Activated naive CD4-positive, alpha-beta T cell treated with anti-CD3 and anti-CD28 coated beads, Interleukin-2, amount 50 U/mL, for 16 hours (primary cell): ENCODE data around the gene ST6GALNAC2.

Source experiments
- DNase-seq: peaks from one replicate; pipeline ENCODE4 v3.0.0-alpha.2; 2020

Gene ST6GALNAC2

GRCh38 chr17:76553178-76553908 lies 32.3 kb downstream of the ST6GALNAC2 start:
- no peak for DNase-seq

GRCh38 chr17:76551685-76552084 lies 34.0 kb downstream of the ST6GALNAC2 start:
- DNase-seq = no peak

GRCh38 chr17:76550712-76551615 lies 34.7 kb downstream of the ST6GALNAC2 start:
- DNase-seq = no peak

- DNase-seq = no peak
Measured at GRCh38 chr17:76549539-76549938, 36.1 kb downstream of the ST6GALNAC2 start.

- DNase-seq = no peak
Measured at GRCh38 chr17:76549215-76549518, 36.5 kb downstream of the ST6GALNAC2 start.

GRCh38 chr17:76548378-76549214 lies 37.1 kb downstream of the ST6GALNAC2 start:
- DNase-seq = no peak

- DNase-seq = no peak
Measured at GRCh38 chr17:76547642-76548202, 37.9 kb downstream of the ST6GALNAC2 start.

- peak; percentile 49 for DNase-seq
Measured at GRCh38 chr17:76547183-76547641, 38.4 kb downstream of the ST6GALNAC2 start.

GRCh38 chr17:76546556-76547182 lies 39.0 kb downstream of the ST6GALNAC2 start:
- no peak for DNase-seq

- no peak for DNase-seq
Measured at GRCh38 chr17:76545918-76546555, 39.6 kb downstream of the ST6GALNAC2 start.

GRCh38 chr17:76544546-76545365 lies 40.9 kb downstream of the ST6GALNAC2 start:
- DNase-seq = no peak

- no peak for DNase-seq
Measured at GRCh38 chr17:76543826-76544545, 41.7 kb downstream of the ST6GALNAC2 start.

GRCh38 chr17:76543482-76543825 lies 42.2 kb downstream of the ST6GALNAC2 start:
- no peak for DNase-seq

GRCh38 chr17:76542984-76543383 lies 42.7 kb downstream of the ST6GALNAC2 start:
- no peak for DNase-seq

- no peak for DNase-seq
Measured at GRCh38 chr17:76542566-76542971, 43.1 kb downstream of the ST6GALNAC2 start.

- no peak for DNase-seq
Measured at GRCh38 chr17:76541739-76542454, 43.8 kb downstream of the ST6GALNAC2 start.

- DNase-seq = no peak
Measured at GRCh38 chr17:76540381-76541300, 45.0 kb downstream of the ST6GALNAC2 start.

GRCh38 chr17:76539631-76540271 lies 45.9 kb downstream of the ST6GALNAC2 start, which contains the start of gene PRCD:
Gene PRCD (plus strand): TSS chr17:76540044. CDS start chr17:76540142, 98 bp downstream.
- DNase-seq = no peak
